ENCODE data around the gene EMCN. TPM values are rescaled to one million over a fixed set of nuclear protein-coding genes. Genes with fewer than 3 reads are reported as not detected.

The EMCN gene
- total RNA-seq, 1 experiment from 2014 or later: not detected

DNA sequence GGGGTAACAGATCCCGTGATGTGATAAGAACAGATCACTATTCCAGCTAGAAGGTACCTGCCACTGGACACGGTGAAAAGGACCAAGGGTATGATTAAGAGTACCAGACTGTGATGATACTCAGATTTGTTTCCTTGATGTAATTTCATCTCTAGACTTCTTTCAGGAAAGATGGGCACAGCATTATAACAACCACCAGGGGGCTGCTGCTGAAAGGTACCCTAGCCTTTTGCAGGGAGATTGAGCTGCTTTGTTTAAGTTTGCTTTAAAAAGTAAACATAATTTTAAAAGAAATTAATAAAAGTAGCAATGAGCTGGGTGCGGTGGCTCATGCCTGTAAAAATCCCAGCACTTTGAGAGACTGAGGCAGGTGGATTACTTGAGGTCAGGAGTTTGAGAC lies 145.4 kb downstream of the EMCN start:
- no peaks in the 10 kb centered on the region for H4K20me1 ChIP-seq (ENCODE audit: insufficient read depth)
- H3K9me3 ChIP-seq (ENCODE audit: insufficient read depth, low read depth): no peaks in the 10 kb centered on the region
- H3K4me1 ChIP-seq (replicated peaks; ENCODE audit: insufficient read depth): no peaks in the 10 kb centered on the region
- 0 out of 2 replicates have a peak overlapping the region, but pooled peaks have one; percentile 28 for H2AFZ ChIP-seq
- no peak overlapping the region for H3K4me2 ChIP-seq
- no peaks in the 10 kb centered on the region for H3K27me3 ChIP-seq (ENCODE audit: insufficient read depth, low read depth)
- no peaks in the 10 kb centered on the region for H3K79me2 ChIP-seq (ENCODE audit: low read depth)
- H3F3A ChIP-seq (ENCODE audit: insufficient read depth, low read depth): no peaks in the 10 kb centered on the region
- H3K27ac ChIP-seq: no peak overlapping the region
- intact Hi-C loops (cut with micrococcal nuclease; ENCODE audit: unreplicated experiment): no loop called here
- TF ChIP-seq, protein P1, sequence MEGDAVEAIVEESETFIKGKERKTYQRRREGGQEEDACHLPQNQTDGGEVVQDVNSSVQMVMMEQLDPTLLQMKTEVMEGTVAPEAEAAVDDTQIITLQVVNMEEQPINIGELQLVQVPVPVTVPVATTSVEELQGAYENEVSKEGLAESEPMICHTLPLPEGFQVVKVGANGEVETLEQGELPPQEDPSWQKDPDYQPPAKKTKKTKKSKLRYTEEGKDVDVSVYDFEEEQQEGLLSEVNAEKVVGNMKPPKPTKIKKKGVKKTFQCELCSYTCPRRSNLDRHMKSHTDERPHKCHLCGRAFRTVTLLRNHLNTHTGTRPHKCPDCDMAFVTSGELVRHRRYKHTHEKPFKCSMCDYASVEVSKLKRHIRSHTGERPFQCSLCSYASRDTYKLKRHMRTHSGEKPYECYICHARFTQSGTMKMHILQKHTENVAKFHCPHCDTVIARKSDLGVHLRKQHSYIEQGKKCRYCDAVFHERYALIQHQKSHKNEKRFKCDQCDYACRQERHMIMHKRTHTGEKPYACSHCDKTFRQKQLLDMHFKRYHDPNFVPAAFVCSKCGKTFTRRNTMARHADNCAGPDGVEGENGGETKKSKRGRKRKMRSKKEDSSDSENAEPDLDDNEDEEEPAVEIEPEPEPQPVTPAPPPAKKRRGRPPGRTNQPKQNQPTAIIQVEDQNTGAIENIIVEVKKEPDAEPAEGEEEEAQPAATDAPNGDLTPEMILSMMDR (conservative IDR thresholded peaks at IDR 0.05): peak; percentile 66
- no peak for TF ChIP-seq EZH2 (IDR thresholded peaks at IDR 0.05; ENCODE audit: low read depth)
- ChIA-PET POLR2A (ENCODE audit: unreplicated experiment) (interaction anchor here (0.6 kb wide), 1 partner anchor 279 kb away, joined by 6 read pairs; no protein-coding TSS in a partner anchor), CTCF (interaction anchor here (0.6 kb wide), 1 partner anchor 83 kb away, joined by 3 read pairs; no protein-coding TSS in a partner anchor)
- no peaks in the 10 kb centered on the region for H3K36me3 ChIP-seq (ENCODE audit: low read depth)
- no peaks in the 10 kb centered on the region for H3K9me2 ChIP-seq (ENCODE audit: insufficient read depth)
- no TSS peak for BruUV-seq (replicated peaks)
- H3K4me3 ChIP-seq: no peak overlapping the region
- DNase-seq: no peak

DNA sequence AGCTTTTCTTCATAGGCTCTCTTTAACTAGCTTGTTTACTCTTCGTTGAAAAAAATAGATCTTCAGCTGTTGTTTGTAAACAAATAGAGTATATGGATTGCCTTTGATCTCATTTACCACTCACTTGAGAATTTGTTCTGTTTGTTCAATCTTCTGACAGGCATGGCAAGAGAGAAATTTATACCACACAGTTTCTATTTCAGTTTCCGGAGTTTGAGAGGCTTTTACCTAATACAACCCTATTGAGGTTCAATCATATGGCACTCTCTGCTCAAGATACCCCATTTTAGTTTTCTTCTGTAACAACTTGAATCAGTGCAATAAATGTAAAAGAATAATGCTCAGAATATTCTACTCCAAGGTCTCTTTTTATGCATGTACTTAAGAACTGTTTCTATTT lies 148.0 kb downstream of the EMCN start:
- ChIA-PET POLR2A (ENCODE audit: unreplicated experiment) (no interaction called here), CTCF (no interaction called here)
- no peak overlapping the region for H3K4me2 ChIP-seq
- no peak overlapping the region for H3K4me3 ChIP-seq
- TF ChIP-seq EZH2 (IDR thresholded peaks at IDR 0.05; ENCODE audit: low read depth): no peak
- TF ChIP-seq, protein P1 (conservative IDR thresholded peaks at IDR 0.05): no peak
- no peaks in the 10 kb centered on the region for H3F3A ChIP-seq (ENCODE audit: insufficient read depth, low read depth)
- no peaks in the 10 kb centered on the region for H3K4me1 ChIP-seq (replicated peaks; ENCODE audit: insufficient read depth)
- no peak overlapping the region for H2AFZ ChIP-seq
- no TSS peak for BruUV-seq (replicated peaks)
- H3K9me3 ChIP-seq (ENCODE audit: insufficient read depth, low read depth): no peaks in the 10 kb centered on the region
- H3K79me2 ChIP-seq (ENCODE audit: low read depth): no peaks in the 10 kb centered on the region
- H3K27me3 ChIP-seq (ENCODE audit: insufficient read depth, low read depth): no peaks in the 10 kb centered on the region
- no peaks in the 10 kb centered on the region for H3K9me2 ChIP-seq (ENCODE audit: insufficient read depth)
- no peak for DNase-seq
- no peak overlapping the region for H3K27ac ChIP-seq
- no peaks in the 10 kb centered on the region for H4K20me1 ChIP-seq (ENCODE audit: insufficient read depth)
- intact Hi-C loops (cut with micrococcal nuclease; ENCODE audit: unreplicated experiment): no loop called here
- H3K36me3 ChIP-seq (ENCODE audit: low read depth): no peaks in the 10 kb centered on the region

DNA sequence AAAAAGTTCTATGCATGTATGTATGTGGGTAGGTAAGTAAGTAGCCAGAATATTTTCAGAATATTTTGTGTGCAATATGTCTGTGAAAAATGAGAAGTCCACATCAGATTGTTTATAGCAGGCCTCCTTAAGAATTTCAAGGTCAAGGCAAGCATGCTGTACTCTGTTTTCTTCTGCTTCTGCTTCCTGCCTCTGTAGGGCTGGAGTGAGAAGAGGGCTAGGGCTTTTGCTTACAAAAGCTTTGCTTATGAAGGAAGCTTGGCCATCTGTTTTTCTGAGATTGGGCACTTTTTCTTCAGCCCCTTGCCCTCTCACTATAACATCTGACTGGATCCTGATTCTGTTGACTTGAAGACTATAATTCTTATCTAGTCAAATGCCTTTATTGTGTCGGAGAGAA lies 150.4 kb downstream of the EMCN start:
- CTCF ChIA-PET: no interaction called here
- H3K79me2 ChIP-seq (ENCODE audit: low read depth): no peaks in the 10 kb centered on the region
- H3K4me1 ChIP-seq (replicated peaks; ENCODE audit: insufficient read depth): no peaks in the 10 kb centered on the region
- no TSS peak for BruUV-seq (replicated peaks)
- H3K9me3 ChIP-seq (ENCODE audit: insufficient read depth, low read depth): no peaks in the 10 kb centered on the region
- H3K9me2 ChIP-seq (ENCODE audit: insufficient read depth): no peaks in the 10 kb centered on the region
- H3K27me3 ChIP-seq (ENCODE audit: insufficient read depth, low read depth): no peaks in the 10 kb centered on the region
- no peak overlapping the region for H3K27ac ChIP-seq
- H2AFZ ChIP-seq: no peak overlapping the region
- H3K4me3 ChIP-seq: no peak overlapping the region
- H4K20me1 ChIP-seq (ENCODE audit: insufficient read depth): no peaks in the 10 kb centered on the region
- TF ChIP-seq EZH2 (IDR thresholded peaks at IDR 0.05; ENCODE audit: low read depth): no peak
- TF ChIP-seq, protein P1 (conservative IDR thresholded peaks at IDR 0.05): no peak
- intact Hi-C loops (cut with micrococcal nuclease; ENCODE audit: unreplicated experiment): no loop called here
- DNase-seq: no peak
- no peaks in the 10 kb centered on the region for H3F3A ChIP-seq (ENCODE audit: insufficient read depth, low read depth)
- H3K36me3 ChIP-seq (ENCODE audit: low read depth): no peaks in the 10 kb centered on the region
- no peak overlapping the region for H3K4me2 ChIP-seq
- POLR2A ChIA-PET (ENCODE audit: unreplicated experiment): no interaction called here

Data from PC-9 (cell line).